Stimulated activated naive B cell treated with anti-CD40 and anti-IgM and Interleukin-4, amounts not matched to agents 10 μg/mL and 1 μg/mL and 100 μg/mL, for 72 hours (primary cell): ENCODE results near the gene LSM5.

Experiments used
- ATAC-seq, 2 donors: fragments of 150-1000 bp; cut with Tn5 transposase; replicated peaks; 2 replicates each; pipeline ENCODE4 v1.10.0; 2021; ENCODE audit warnings: moderate library complexity in 1 of 2
- DNase-seq: peaks from one replicate; pipeline ENCODE4 v3.0.0; 2021
- H3K27ac Mint-ChIP-seq: one replicate; pipeline ENCODE4 v1.8.0; 2022; ENCODE audit warnings: mild to moderate bottlenecking, mixed read lengths
- H3K27me3 Mint-ChIP-seq, 2 donors: one replicate each; pipeline ENCODE4 v1.8.0; 2022; ENCODE audit warnings: mixed read lengths in 2 of 2
- H3K36me3 Mint-ChIP-seq, 2 donors: one replicate each; pipeline ENCODE4 v1.8.0; 2022; ENCODE audit warnings: mixed read lengths in 2 of 2, mild to moderate bottlenecking in 1 of 2
- H3K4me1 Mint-ChIP-seq, 2 donors: one replicate each; pipeline ENCODE4 v1.8.0; 2022; ENCODE audit warnings: mixed read lengths in 2 of 2, mild to moderate bottlenecking in 1 of 2
- H3K4me3 Mint-ChIP-seq, 2 donors: one replicate each; pipeline ENCODE4 v1.8.0; 2022; ENCODE audit warnings: mild to moderate bottlenecking in 2 of 2, mixed read lengths in 2 of 2, moderate library complexity in 1 of 2
- H3K9me3 Mint-ChIP-seq, 2 donors: one replicate each; pipeline ENCODE4 v1.8.0; 2022; ENCODE audit warnings: mixed read lengths in 2 of 2, mild to moderate bottlenecking in 1 of 2

Gene LSM5

GRCh38 chr7:32462451-32462850, 27.7 kb downstream of the LSM5 start:
- H3K27me3 Mint-ChIP-seq: peaks cover 8 to 19% of the 10 kb centered on the region in 2 donors
- ATAC-seq (no peak), DNase-seq (no peak)
- H3K27ac Mint-ChIP-seq: no peak overlapping the region
- H3K4me1 Mint-ChIP-seq: no peaks in the 10 kb centered on the region
- no peaks in the 10 kb centered on the region for H3K9me3 Mint-ChIP-seq
- H3K4me3 Mint-ChIP-seq: no peak overlapping the region
- H3K36me3 Mint-ChIP-seq: no peaks in the 10 kb centered on the region

GRCh38 chr7:32461484-32461883, 28.7 kb downstream of the LSM5 start:
- Mint-ChIP-seq H3K4me3 (no peak overlapping the region), H3K9me3 (no peaks in the 10 kb centered on the region), H3K36me3 (no peaks in the 10 kb centered on the region), H3K27me3 (peaks cover 15 to 23% of the 10 kb centered on the region in 2 donors), H3K27ac (no peak overlapping the region), H3K4me1 (no peaks in the 10 kb centered on the region)
- DNase-seq (no peak), ATAC-seq (no peak)

GRCh38 chr7:32459788-32460187, 30.4 kb downstream of the LSM5 start:
- no peak for ATAC-seq
- no peaks in the 10 kb centered on the region for H3K4me1 Mint-ChIP-seq
- H3K9me3 Mint-ChIP-seq: no peaks in the 10 kb centered on the region
- H3K36me3 Mint-ChIP-seq: no peaks in the 10 kb centered on the region
- H3K27me3 Mint-ChIP-seq: peaks cover 15 to 23% of the 10 kb centered on the region in 2 donors
- H3K4me3 Mint-ChIP-seq: no peak overlapping the region
- no peak for DNase-seq
- H3K27ac Mint-ChIP-seq: no peak overlapping the region

- Mint-ChIP-seq H3K27ac (no peak overlapping the region), H3K9me3 (no peaks in the 10 kb centered on the region), H3K4me1 (no peaks in the 10 kb centered on the region), H3K27me3 (peaks cover 15 to 34% of the 10 kb centered on the region in 2 donors), H3K4me3 (no peak overlapping the region), H3K36me3 (no peaks in the 10 kb centered on the region)
- ATAC-seq (no peak), DNase-seq (no peak)
Observed at GRCh38 chr7:32458025-32458424, 32.2 kb downstream of the LSM5 start.

GRCh38 chr7:32453341-32454011, 36.7 kb downstream of the LSM5 start:
- no peak overlapping the region for H3K27ac Mint-ChIP-seq
- H3K9me3 Mint-ChIP-seq: peaks cover 4 to 6% of the 10 kb centered on the region in 2 donors
- no peak overlapping the region for H3K4me3 Mint-ChIP-seq
- peaks cover 0 to 1% of the 10 kb centered on the region in 2 donors for H3K36me3 Mint-ChIP-seq
- DNase-seq (no peak), ATAC-seq (no peak)
- peaks cover 0 to 5% of the 10 kb centered on the region in 2 donors for H3K4me1 Mint-ChIP-seq
- H3K27me3 Mint-ChIP-seq: peaks cover 13 to 32% of the 10 kb centered on the region in 2 donors

GRCh38 chr7:32447218-32447617, 43.0 kb downstream of the LSM5 start:
- Mint-ChIP-seq H3K9me3 (peaks cover 11% of the 10 kb centered on the region in 2 donors), H3K27me3 (peaks cover 3 to 5% of the 10 kb centered on the region in 2 donors), H3K4me3 (no peak overlapping the region), H3K27ac (no peak overlapping the region), H3K36me3 (peaks cover 0 to 1% of the 10 kb centered on the region in 2 donors), H3K4me1 (peaks cover 0 to 5% of the 10 kb centered on the region in 2 donors)
- DNase-seq: no peak
- ATAC-seq: no peak

- Mint-ChIP-seq H3K27ac (no peak overlapping the region), H3K4me3 (no peak overlapping the region), H3K36me3 (no peaks in the 10 kb centered on the region), H3K27me3 (peaks cover 6 to 17% of the 10 kb centered on the region in 2 donors), H3K4me1 (no peaks in the 10 kb centered on the region), H3K9me3 (no peaks in the 10 kb centered on the region)
- ATAC-seq: no peak
- no peak for DNase-seq
Observed at GRCh38 chr7:32436146-32436928, 53.8 kb downstream of the LSM5 start.
